Endothelial cell of hepatic sinusoid (primary cell): ENCODE data around the gene NPFF.

ENCODE experiments used
- in situ Hi-C: cut with HindIII; loops from 2 replicates; pipeline ENCODE4 v1.10.0; 2017; ENCODE audit warnings: low sequenced_read_pairs

NPFF gene

DNA sequence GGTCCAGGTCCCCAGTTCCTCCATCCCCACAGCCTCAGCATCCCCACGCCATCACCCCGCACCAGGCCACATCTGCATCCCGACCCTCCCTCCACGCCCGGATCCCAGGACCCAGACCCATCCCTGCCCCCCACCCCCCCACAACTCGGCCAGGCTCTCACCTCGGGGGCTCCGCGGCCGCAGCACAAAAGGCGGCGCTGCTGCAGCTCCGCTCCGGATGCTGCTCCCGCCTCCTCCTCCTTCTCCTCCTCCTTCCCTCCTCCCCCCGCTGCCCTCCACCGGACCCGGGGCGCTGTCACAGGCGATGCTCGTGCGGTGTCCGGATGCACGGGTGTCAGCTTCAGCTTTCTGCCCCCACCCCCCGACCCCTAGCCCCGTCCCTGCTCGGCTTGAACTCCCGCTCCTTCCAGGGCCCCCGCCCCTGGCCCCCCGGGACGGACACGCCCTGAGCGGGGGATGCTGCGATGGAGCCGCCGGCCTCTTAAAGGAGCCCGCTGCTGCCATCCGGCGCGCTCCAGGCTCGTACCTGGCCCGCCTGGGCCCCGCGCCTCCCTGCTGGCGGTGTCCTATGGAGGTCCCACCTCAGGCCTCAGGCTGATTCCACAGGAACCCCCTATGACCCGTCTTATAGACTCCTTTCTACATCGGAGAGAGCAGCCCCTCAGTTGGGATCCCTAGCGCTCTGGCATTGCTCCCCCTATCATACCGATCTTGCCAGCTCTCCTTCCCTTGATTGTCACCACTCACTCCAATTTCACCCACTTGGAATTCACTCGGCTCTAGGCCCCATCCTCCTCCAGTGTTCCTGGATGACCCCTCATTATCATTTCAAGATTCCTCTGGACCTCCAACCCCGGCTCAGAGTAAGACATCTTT, 7.8 kb downstream of the NPFF start, which contains the start of gene MAP3K12:
MAP3K12 (minus strand) TSS at position 193 of the 876 bp plus-strand sequence. CDS start 12,067 bp downstream, outside the sequence.
- in situ Hi-C loops, result loop anchor here (10.0 kb wide), 1 partner anchor 155 kb away; no protein-coding TSS in a partner anchor

GRCh38 chr12:53498235-53498630, 9.1 kb downstream of the NPFF start:
- in situ Hi-C loops, result no loop called here

- in situ Hi-C loops, result no loop called here
These were observed 9.8 kb downstream of the NPFF start for GRCh38 chr12:53497461-53497860.

GRCh38 chr12:53496752-53497032, 10.6 kb downstream of the NPFF start:
- in situ Hi-C loops, result no loop called here

GRCh38 chr12:53495903-53496751, 11.2 kb downstream of the NPFF start:
- in situ Hi-C loops, result no loop called here

DNA sequence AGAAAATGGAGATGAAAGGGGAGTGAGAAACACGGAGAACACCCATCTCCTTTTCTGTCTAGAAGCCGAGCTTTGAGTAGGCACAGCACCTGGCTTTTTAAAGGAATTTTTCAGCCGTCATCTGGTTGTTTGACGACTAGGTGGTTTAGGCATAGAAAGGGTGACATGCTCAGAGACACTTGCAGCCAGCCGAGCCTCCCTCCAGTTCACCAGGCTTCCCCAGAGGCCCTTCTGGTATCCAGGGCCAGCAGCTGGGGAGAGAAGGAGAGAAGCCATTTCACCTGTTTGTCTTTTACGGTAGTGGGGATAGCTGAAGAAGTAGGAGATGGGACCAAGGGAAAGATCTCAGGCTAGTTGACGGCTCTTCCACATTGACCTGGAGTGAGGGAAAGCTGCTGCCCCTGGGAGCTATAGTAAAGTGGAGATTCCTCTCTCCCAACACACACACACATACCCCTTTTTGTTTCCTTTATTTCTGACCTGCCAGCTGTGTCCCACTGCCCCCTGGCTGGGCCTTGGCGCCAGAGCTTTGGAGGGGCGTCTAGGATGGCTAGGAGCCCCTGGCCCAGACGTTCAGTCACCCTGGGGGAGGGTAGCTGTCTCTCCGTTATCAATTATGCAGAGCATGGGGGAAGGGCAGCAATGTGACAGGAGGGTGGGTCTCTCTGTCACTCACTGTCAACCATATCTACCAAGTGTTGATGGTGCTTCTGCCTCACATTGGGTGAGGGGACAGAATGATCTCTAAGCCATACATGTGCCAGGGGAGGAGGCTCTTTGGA, 13.5 kb downstream of the NPFF start:
- in situ Hi-C loops, result no loop called here

DNA sequence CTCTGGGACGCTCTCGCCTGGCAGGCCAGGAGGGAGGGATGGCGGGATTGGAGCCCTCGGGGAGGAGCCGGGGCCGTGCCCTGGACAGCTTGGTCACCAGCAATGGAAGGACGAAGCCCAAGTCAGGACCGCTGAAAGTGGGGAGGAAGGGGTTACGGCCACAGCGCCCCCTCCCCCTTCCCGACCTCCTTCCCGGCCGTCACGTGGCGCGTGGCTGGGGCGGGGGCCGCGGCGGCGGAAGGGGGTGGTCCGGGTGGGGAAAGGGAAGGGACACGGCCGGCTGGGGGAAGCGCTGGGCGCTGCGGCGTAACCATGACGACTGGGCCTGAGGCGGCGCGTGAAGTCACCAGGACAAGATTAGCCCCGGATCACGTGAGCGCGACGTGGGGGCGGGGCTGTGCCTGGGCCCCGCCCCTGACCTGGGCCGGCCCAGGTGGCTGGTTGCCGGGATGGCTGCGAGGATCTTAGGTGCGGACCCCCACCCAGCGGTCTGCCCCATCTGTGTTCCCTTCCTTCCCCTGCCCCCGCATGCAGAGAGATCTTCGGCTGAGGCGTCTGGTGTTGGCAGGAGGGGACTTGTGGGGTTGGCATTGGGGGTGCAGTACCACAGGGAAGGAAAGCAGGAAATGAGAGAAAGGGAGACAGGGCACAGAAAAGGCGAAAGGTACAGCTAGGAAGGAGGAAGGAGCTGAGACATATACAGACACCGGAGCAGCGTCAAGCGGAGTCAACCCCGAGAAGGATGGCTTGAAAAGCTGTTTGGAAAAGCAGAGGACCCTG, 14.3 kb downstream of the NPFF start:
- in situ Hi-C loops, result no loop called here

GRCh38 chr12:53492188-53492587, 15.1 kb downstream of the NPFF start:
- in situ Hi-C loops, result no loop called here

- in situ Hi-C loops, result no loop called here
These were observed 17.9 kb downstream of the NPFF start for GRCh38 chr12:53489242-53489864.

DNA sequence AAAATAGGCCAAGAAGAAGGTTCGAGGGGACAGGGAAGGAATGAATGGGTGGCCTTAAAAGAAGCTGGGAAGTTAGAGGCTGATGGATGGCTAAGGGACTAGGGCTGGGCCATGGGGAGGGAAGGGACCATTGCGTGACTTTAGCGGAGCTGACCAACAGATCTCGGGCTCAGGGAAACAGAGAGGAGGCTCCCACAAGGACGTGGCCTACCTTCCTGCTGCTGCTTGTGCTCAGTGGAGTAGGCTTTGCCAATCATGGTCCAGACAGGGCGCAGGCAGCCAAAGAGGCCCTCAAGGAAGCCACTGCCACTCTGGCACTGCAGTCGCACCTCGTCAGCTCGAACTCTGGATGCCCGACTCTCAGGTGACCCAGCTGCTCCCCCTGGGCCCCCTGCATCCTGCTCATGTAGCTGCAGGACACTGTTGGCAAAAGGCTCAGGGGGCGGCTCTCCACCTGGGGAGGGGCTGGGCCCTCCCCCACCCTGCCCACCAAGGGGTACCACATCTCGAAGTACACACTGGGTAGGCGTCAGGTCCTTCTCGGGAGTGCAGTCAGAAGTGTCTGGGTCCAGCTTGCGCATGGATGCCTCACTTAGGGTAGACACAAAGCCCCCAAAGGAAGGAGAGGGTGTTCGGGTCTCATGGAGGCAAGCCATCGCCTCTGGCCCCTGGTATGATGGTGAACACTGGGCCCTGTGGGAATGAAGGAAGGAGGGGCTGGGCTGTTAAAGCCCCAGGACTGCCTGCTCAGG, 20.4 kb downstream of the NPFF start:
- in situ Hi-C loops, result no loop called here

GRCh38 chr12:53485955-53486735, 21.1 kb downstream of the NPFF start:
- in situ Hi-C loops, result no loop called here

DNA sequence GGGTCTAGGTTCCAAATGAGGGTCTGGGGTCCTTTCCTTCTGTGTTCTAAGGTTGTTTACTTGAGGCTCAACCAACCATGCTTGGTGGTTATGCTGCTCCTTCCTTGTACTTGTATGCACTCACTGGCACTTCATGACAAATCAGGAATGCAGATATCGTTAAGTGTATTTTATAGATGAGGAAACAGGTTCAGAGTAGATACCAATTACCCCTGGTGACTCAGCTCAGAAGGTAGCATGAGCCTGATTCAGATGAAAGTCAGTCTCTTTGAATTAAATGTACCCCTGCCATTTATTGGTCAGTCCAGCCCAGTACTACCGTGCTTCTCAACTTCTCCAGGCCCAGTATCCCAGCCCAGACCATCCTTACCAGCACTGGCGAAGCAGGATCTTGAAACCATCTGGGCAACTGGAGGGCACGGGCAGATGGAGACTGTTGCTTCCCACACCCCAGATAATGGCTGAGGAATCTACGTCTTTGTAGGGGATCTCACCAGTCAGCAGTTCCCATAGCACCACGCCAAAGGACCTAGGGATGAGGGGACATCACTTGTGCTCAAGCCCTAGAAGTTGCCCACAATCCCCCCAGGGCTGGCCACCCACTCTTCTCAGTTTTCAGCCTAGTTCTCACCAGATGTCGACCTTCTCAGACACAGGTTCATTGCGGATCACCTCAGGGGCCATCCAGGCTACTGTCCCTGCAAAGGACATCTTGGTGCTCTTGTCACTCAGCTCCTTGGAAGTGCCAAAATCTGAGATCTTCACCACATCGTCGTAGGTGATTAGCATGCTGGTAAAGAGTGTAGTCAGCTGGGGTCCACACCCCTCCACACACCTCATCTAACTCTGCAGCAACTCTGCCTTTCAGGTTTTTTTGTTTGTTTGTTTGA, 22.4 kb downstream of the NPFF start:
- in situ Hi-C loops, result no loop called here

DNA sequence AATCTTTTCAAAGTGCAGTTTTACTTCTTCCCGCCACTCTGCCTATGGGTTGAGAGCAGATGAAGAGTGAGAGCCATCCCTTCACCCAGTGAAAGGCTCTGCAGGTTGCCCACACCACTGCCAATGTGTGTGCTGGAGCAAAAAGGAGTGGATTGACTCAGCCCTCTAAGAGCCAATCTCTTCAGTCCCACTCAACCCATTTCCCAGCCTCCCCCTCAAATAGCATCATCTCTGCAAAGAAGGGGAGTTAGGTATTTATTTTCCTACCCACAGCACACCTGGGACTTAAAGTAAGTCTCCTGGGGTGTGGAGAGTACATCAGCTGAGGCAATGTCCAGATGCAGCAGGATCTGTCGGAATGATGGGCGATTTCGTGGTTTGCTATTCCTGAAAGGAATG, 23.3 kb downstream of the NPFF start:
- in situ Hi-C loops, result no loop called here

- in situ Hi-C loops, result no loop called here
These were observed 23.9 kb downstream of the NPFF start for GRCh38 chr12:53483225-53483978.

- in situ Hi-C loops, result no loop called here
These were observed 24.6 kb downstream of the NPFF start for GRCh38 chr12:53482626-53483168.

GRCh38 chr12:53481939-53482586, 25.2 kb downstream of the NPFF start:
- in situ Hi-C loops, result no loop called here
